Hepatocyte (in vitro differentiated cells): ENCODE measurements around the gene PHACTR3. TPM values are rescaled to one million over a fixed set of nuclear protein-coding genes. Genes with fewer than 3 reads are reported as not detected.

Source experiments
- DNase-seq: peaks from one replicate; pipeline ENCODE4 v3.0.0-alpha.2; 2016; ENCODE audit warnings: low spot score
- H2AFZ ChIP-seq: fragments of 200-600 bp; sonication (generic); 2 replicates; pipeline ENCODE4 v1.6.0; 2016; ENCODE audit warnings: antibody characterized with exemption, mild to moderate bottlenecking
- H3K27ac ChIP-seq: fragments of 200-600 bp; sonication (generic); 2 replicates; pipeline ENCODE4 v1.5.1; 2016; ENCODE audit warnings: mild to moderate bottlenecking
- H3K27me3 ChIP-seq: fragments of 200-600 bp; sonication (generic); 2 replicates; pipeline ENCODE4 v1.6.1; 2016
- H3K36me3 ChIP-seq: fragments of 200-600 bp; sonication (generic); replicated peaks from 2 replicates; pipeline ENCODE4 v1.5.1; 2016; ENCODE audit warnings: low read depth; ENCODE audit not compliant: insufficient read depth
- H3K4me1 ChIP-seq: fragments of 200-600 bp; sonication (generic); 2 replicates; pipeline ENCODE4 v1.5.1; 2016; ENCODE audit warnings: mild to moderate bottlenecking, moderate library complexity; ENCODE audit not compliant: insufficient read depth
- H3K4me2 ChIP-seq: fragments of 200-600 bp; sonication (generic); 2 replicates; pipeline ENCODE4 v1.6.0; 2016
- H3K4me3 ChIP-seq: fragments of 200-600 bp; sonication (generic); 2 replicates; pipeline ENCODE4 v1.5.1; 2016; ENCODE audit warnings: mild to moderate bottlenecking
- H3K79me2 ChIP-seq: fragments of 200-600 bp; sonication (generic); 2 replicates; pipeline ENCODE4 v1.6.0; 2017; ENCODE audit warnings: mild to moderate bottlenecking
- H3K9me2 ChIP-seq: fragments of 200-600 bp; sonication (generic); replicated peaks from 2 replicates; pipeline ENCODE4 v1.6.0; 2017; ENCODE audit warnings: mild to moderate bottlenecking; ENCODE audit not compliant: insufficient read depth
- H3K9me3 ChIP-seq: fragments of 200-600 bp; sonication (generic); 2 replicates; pipeline ENCODE4 v1.5.1; 2016; ENCODE audit warnings: low read depth, mild to moderate bottlenecking
- H4K20me1 ChIP-seq: fragments of 200-600 bp; sonication (generic); 2 replicates; pipeline ENCODE4 v1.6.0; 2016; ENCODE audit warnings: mild to moderate bottlenecking; ENCODE audit not compliant: insufficient read depth, poor library complexity, severe bottlenecking
- CTCF ChIP-seq: fragments of 200-600 bp; sonication (generic); IDR thresholded peaks from 2 replicates; pipeline ENCODE4 v1.5.1; 2016; ENCODE audit warnings: antibody characterized with exemption, mild to moderate bottlenecking; ENCODE audit not compliant: poor library complexity
- EZH2 ChIP-seq: fragments of 200-600 bp; sonication (generic); IDR thresholded peaks from 2 replicates; pipeline ENCODE4 v1.6.1; 2016; ENCODE audit warnings: antibody characterized with exemption, mild to moderate bottlenecking, borderline replicate concordance
- EZH2phosphoT487 ChIP-seq: fragments of 200-600 bp; sonication (generic); IDR thresholded peaks from one replicate; pipeline ENCODE4 v1.6.1; 2018; ENCODE audit warnings: antibody characterized with exemption, mild to moderate bottlenecking, low read depth, moderate library complexity; ENCODE audit not compliant: unreplicated experiment, severe bottlenecking
- WGBS: methylation state at CpG from one replicate; pipeline ENCODE4 v1.1.6; 2016; ENCODE audit warnings: low lambda C conversion rate; ENCODE audit errors: missing lambda C conversion rate; 5-methylcytosine and 5-hydroxymethylcytosine counted together
- polyA plus RNA-seq: library from polyadenylated mRNA; unstranded; fragments of >200 nt; fragmentation: Nextera tagmentation; extraction: Ambion mirVana; gene quantifications from 2 replicates; pipeline ENCODE4 v1.2.1, GENCODE V29; 2016
- total RNA-seq: library from RNA; depleted of rRNA; stranded (reverse); fragments of >200 nt; gene quantifications from 2 replicates; pipeline ENCODE4 v1.2.3, GENCODE V29; 2014

The PHACTR3 gene
- total and polyA plus RNA-seq, 2 experiments from 2014 or later, result 5.2 to 7.5 TPM

DNA sequence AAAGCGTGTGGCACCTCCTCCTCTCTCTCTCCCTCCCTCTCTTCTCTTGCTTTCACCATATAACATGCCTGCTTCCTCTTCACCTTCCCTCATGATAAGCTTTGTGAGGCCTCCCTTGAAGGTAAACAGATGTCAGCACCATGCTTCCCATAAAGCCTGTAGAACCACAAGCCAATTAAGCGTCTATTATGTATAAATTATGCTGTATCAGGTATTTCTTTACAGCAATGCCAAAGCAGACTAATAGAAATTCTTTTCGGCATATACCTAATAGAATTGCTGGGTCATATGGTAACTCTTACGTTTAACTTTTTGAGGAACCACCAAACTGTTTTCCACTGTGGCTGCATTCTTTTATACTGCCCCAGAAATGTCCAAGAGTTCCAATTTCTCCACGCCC, 254.1 kb downstream of the PHACTR3 start:
- Histone ChIP-seq H2AFZ (no peak overlapping the region), H3K27me3 (no peaks in the 10 kb centered on the region), H3K9me2 (no peaks in the 10 kb centered on the region), H3K4me2 (no peak overlapping the region), H3K4me3 (no peak overlapping the region), H3K9me3 (no peaks in the 10 kb centered on the region), H4K20me1 (no peaks in the 10 kb centered on the region), H3K4me1 (no peaks in the 10 kb centered on the region), H3K79me2 (no peaks in the 10 kb centered on the region), H3K27ac (no peak overlapping the region), H3K36me3 (no peaks in the 10 kb centered on the region)
- WGBS, result 79% methylated on average over 5 of the region's 5 CpGs
- no peak for DNase-seq
- TF ChIP-seq EZH2 (no peak), CTCF (no peak), EZH2phosphoT487 (no peak)

- H3K27ac ChIP-seq, result no peak overlapping the region
- H3K36me3 ChIP-seq, result no peaks in the 10 kb centered on the region
- no peaks in the 10 kb centered on the region for H3K4me1 ChIP-seq
- H3K9me3 ChIP-seq, result no peaks in the 10 kb centered on the region
- H4K20me1 ChIP-seq, result no peaks in the 10 kb centered on the region
- TF ChIP-seq EZH2, result no peak
- TF ChIP-seq CTCF, result no peak
- no peak for TF ChIP-seq EZH2phosphoT487
- no peaks in the 10 kb centered on the region for H3K9me2 ChIP-seq
- no peak overlapping the region for H2AFZ ChIP-seq
- DNase-seq, result no peak
- H3K79me2 ChIP-seq, result no peaks in the 10 kb centered on the region
- 69% methylated on average over 4 of the region's 4 CpGs for WGBS
- H3K27me3 ChIP-seq, result no peaks in the 10 kb centered on the region
- no peak overlapping the region for H3K4me3 ChIP-seq
- no peak overlapping the region for H3K4me2 ChIP-seq
Measured at GRCh38 chr20:59861401-59861800, 257.1 kb downstream of the PHACTR3 start.

DNA sequence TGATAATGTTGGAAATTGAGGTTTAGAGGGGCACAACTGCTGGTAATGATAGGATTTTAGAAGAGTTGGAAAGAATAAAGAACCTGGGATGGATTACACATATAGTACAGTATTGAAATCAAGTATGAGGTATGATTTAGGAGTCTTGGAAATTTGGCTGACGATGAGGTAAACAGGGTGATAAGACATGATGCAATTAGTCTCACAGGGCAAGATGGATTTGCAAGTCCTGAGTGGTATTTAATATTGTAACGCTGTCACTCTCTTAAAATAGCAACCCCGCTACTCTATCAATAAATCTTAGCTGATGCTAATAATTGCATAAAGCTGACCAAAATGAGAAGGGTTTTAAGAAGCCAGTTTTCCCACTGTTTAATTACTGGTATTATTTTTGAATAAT, 258.7 kb downstream of the PHACTR3 start:
- TF ChIP-seq EZH2phosphoT487 (no peak), CTCF (no peak), EZH2 (no peak)

GRCh38 chr20:59864726-59865125, 260.4 kb downstream of the PHACTR3 start:
- no peak overlapping the region for H3K4me3 ChIP-seq
- no peak for TF ChIP-seq EZH2phosphoT487
- TF ChIP-seq CTCF, result no peak
- TF ChIP-seq EZH2, result no peak
- no peak for DNase-seq
- H2AFZ ChIP-seq, result no peak overlapping the region
- no peaks in the 10 kb centered on the region for H3K4me1 ChIP-seq
- no peaks in the 10 kb centered on the region for H3K27me3 ChIP-seq
- H3K9me2 ChIP-seq, result no peaks in the 10 kb centered on the region
- peak overlapping the region; percentile 11 for H3K4me2 ChIP-seq
- no peaks in the 10 kb centered on the region for H4K20me1 ChIP-seq
- no peaks in the 10 kb centered on the region for H3K79me2 ChIP-seq
- no peak overlapping the region for H3K27ac ChIP-seq
- no peaks in the 10 kb centered on the region for H3K9me3 ChIP-seq
- WGBS, result 29% methylated on average over 1 of the region's 1 CpG
- no peaks in the 10 kb centered on the region for H3K36me3 ChIP-seq

More for the DNA sequence above, 258.7 kb downstream of the PHACTR3 start:
- Histone ChIP-seq H3K79me2 (no peaks in the 10 kb centered on the region), H3K4me1 (no peaks in the 10 kb centered on the region), H3K36me3 (no peaks in the 10 kb centered on the region), H3K9me2 (no peaks in the 10 kb centered on the region), H2AFZ (no peak overlapping the region), H3K4me3 (no peak overlapping the region), H3K9me3 (no peaks in the 10 kb centered on the region), H4K20me1 (no peaks in the 10 kb centered on the region), H3K27ac (no peak overlapping the region), H3K27me3 (no peaks in the 10 kb centered on the region), H3K4me2 (no peak overlapping the region)
- DNase-seq, result no peak
- WGBS, result 76% methylated on average over 3 of the region's 3 CpGs
